SK-N-MC (cell line): ENCODE data around the gene RHBG.

Experiments used
- EZH2 ChIP-seq: fragments of 200-600 bp; sonication (generic); IDR thresholded peaks from one replicate; pipeline ENCODE4 v1.6.1; 2017; ENCODE audit warnings: antibody characterized with exemption
- POLR2AphosphoS5 ChIP-seq: IDR thresholded peaks from 2 replicates; pipeline ENCODE4 v1.6.1; 2012; ENCODE audit warnings: mild to moderate bottlenecking, low read depth, low read length, borderline replicate concordance

- TF ChIP-seq POLR2AphosphoS5 (no peak), EZH2 (no peak)
Observed at GRCh38 chr1:156373546-156373945, 4.5 kb downstream of the RHBG start.
